Measurements from ENCODE around the gene ITPRIPL2.

ITPRIPL2 gene

DNA sequence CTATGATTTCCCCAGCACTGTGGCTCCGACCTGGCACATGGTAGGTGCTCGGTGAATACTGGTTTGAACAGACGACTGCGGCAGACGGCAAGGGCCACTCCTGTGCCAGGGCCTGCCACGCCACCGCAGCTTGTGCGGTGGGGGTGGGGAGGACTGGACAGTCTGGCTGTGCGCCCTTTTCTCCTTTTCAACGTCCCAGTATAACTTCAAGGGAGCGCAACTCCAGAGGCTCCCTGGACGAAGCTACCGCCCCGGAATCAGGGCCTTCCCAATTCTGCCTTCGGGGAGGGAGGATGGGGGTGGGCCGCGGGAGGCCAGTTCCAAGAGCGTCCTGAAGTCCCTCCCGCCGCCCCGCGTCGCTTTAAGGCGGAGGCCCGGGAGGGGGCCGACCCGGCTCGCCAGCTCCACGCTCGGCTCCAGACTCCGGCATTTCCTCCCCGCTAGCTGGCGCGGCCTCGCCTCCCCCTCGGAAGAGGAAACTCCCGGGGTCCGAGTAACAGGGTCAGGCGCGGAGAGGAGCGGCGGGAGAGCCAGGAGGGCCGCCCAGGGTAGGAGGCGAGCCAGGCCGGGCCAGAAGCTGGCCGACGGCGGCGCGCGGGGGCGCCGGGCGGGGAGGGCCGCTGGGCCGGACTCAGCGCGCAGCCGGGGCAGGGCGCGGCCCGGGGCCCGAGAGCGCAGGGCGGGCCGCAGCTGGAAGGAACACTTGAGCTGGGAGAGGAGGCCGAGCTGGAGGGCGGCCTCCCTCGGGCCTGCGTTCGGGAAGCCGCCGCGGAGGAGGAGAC is at the start of gene ITPRIPL2:
Gene ITPRIPL2 (plus strand): TSS at position 388 of the 782 bp plus-strand sequence. CDS start 498 bp downstream, outside the sequence.
- no peak for DNase-seq (ENCODE audit: low read depth in 3 of 3, low spot score in 1 of 3)

DNA sequence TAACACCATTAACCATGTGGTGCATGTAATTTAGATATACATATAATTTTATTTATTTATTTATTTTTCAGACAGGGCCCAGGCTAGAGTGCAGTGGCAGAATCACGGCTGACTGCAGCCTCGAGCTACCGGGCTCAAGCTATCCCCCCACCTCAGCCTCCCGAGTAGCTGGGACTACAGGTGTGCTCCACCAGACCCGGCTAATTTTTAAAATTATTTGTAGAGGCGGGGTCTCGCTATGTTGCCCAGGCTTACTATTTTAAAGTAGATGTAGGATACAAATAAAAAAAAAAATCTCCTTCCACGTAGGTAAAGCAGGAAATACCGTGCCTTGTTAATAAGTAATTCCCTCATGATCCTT is 46.8 kb upstream of the ITPRIPL2 start:
- no peak for DNase-seq (ENCODE audit: low read depth in 3 of 3, low spot score in 1 of 3)

DNA sequence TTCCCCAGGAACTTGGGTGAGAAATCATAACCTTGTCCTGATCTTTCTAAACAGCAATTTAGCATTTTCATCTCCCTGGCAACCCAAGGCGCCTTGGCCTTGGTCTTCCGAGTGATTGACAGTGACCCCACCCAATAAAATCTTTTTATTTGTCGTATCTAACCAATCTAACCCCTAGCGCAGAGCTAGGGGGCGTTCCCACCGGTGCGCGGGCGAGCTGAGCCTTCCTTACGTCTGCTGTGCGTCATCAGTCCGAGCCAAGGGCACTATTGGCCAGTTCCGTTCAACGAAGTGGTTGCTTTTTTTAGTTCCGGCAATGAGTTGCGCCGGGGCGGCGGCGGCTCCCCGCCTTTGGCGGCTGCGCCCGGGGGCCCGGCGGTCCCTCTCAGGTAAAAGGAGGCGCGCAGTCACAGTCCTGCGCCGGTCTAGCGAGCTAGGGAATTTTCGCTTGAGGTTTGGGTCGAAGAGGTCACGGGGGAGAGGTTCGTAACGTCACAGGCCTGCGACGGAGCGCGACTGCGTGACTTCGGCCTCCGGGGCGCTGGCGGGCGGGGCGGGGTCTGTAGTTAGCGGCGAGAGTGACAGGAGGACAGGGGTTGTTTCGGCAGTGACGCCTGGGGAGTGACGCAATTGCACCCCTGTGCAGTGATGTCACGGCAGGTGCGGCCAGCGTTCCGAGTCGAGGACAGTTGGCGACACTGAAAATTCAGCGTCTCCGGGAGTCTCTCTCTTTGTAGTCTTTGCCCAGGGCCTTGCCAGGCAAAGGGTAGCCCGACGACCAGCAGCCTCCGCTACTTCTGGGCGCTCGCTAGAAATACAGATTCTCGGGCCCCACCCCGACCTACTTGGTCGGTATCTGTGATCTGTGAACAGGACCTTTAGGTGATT is 46.2 kb upstream of the ITPRIPL2 start, which contains the start of gene COQ7:
Gene COQ7 (plus strand): TSS at position 266 of the 888 bp plus-strand sequence. CDS start 51 bp downstream, at position 317.
- peak; percentile 91 to 96 (median 91) for DNase-seq (ENCODE audit: low read depth in 3 of 3, low spot score in 1 of 3)

DNA sequence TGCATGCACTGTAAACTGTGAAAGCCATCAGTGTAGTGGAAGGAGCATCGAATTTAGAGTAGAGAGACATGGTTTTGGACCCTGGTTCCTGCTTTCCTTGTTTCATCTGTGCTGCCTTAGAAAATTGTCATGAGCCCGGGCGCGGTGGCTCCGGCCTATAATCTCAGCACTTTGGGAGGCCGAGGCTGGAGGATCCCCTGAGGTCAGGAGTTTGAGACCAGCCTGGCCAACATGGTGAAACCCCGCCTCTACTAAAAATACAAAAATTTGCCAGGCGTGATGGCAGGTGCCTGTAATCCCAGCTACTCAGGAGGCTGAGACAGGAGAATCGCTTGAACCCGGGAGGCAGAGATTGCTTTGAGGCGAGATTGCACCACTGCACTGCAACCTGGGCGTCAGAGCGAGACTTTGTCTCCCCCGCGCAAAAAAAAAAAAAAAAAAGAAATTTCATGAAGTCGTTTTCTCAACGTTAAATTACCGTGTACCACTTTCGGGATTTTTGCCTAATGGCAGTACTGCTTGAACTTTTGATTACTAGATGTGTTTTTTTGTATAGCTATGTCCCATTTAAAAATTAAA is 45.4 kb upstream of the ITPRIPL2 start:
- DNase-seq (ENCODE audit: low read depth in 3 of 3, low spot score in 1 of 3) = peak in 1 of 3 donors; percentile 1

DNA sequence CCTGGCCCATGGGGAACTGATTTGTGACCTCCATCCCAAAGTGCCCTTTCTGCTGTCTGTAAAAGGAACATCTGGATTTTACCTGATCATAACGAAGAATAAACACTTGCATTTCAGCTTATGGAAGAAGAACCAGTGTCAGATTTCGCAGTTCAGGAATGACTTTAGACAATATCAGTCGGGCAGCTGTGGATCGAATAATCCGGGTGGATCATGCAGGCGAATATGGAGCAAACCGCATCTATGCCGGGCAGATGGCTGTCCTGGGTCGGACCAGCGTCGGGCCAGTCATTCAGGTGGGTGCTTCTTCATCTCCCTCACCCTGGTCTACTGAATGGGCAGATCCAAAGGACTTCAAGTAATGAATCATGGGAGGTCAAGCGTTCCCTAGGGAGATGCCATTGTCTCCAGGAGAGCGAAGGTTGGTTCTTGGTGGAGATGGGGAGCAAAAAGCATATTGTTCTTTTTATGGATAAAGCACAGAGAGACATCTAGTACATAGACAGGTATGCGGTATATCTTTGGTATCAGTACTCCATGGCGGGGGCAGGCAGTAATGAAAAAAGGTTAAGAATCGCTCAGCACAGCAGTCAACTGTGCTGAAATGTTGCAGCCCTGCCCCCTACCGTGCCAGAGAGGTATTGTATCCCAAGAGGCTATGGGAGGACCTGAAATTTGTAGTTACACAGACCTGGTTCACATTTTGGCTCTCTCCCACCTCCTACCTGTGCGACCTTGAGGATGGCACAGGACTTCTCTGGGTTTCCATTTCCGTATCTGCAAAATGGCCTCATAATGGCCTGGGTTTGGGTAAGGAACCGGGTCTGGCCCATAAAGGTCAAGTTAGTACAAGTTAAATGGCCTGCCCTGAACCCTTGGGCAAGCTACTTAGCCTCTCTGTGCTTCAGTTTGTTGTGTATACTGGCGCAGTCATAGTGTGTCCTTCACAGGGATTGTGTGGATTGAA is 41.7 kb upstream of the ITPRIPL2 start:
- peak in 2 of 3 donors; percentile 8 to 37 for DNase-seq (ENCODE audit: low read depth in 3 of 3, low spot score in 1 of 3)

DNA sequence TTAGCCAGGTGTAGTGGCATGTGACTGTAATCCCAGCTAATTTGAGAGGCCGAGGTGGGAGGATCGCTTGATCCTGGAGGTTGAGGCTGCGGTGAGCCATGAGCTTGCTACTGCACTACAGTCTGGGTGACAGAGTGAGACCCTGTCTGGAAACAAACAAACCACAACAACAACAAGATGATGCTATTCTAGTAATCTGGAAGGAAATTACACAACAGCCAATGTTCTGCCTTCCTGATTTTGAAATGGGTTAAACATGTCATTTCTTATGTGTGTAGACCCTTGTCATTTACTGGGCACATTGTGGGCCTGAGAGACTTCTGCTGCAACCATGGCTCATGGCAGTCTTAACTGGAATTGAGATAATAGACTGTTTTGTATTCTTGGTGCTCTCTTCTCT is 40.4 kb upstream of the ITPRIPL2 start:
- DNase-seq (ENCODE audit: low read depth in 3 of 3, low spot score in 1 of 3) = no peak

DNA sequence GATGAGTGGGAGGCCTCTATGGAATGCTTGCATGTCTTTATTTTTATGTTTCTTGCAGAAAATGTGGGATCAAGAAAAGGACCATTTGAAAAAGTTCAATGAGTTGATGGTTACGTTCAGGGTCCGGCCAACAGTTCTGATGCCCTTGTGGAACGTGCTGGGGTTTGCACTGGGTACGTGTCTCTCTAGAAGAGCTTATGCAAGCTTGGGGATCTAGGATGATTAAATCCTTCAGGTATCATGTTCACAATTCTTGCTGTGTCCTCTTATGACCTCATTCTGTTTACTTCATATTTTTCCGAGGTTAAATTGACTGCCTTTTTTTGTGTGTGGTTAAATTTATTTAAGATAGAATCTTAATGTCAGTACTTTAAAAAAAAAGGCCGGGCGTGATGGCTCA is 39.9 kb upstream of the ITPRIPL2 start:
- no peak for DNase-seq (ENCODE audit: low read depth in 3 of 3, low spot score in 1 of 3)

DNA sequence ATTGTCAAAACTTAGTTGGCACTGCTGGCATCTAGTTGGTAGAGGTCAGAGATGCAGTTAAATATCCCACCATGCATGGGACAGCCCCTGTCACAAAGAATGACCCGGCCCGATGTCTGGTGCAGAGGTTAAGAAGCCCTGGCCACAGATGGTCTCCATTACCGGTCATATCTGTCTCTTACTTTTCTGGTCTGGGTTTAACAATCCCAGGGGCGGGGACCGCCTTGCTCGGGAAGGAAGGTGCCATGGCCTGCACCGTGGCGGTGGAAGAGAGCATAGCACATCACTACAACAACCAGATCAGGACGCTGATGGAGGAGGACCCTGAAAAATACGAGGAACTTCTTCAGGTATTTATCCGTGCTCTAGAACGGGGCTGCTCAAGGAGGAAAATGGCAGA is 38.3 kb upstream of the ITPRIPL2 start:
- no peak for DNase-seq (ENCODE audit: low read depth in 3 of 3, low spot score in 1 of 3)

DNA sequence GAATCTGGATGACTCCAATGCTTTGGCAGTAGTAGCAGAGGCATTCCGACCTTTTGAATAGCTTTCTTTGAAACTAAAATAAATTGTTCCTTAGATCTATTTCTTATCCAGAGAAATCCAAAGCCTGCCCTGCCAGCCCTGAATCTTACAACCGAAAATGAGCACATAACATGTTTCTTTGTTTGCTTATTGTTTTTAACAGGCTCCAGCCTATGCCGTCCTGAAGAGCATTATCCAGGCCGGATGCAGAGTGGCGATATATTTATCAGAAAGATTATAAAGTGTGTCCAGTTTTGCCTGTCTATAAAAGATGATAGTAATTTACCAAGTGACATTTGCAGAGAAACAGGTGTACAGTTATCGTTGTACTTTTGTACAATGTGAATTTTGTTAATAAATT is 35.9 kb upstream of the ITPRIPL2 start:
- DNase-seq (ENCODE audit: low read depth in 3 of 3, low spot score in 1 of 3) = no peak

DNA sequence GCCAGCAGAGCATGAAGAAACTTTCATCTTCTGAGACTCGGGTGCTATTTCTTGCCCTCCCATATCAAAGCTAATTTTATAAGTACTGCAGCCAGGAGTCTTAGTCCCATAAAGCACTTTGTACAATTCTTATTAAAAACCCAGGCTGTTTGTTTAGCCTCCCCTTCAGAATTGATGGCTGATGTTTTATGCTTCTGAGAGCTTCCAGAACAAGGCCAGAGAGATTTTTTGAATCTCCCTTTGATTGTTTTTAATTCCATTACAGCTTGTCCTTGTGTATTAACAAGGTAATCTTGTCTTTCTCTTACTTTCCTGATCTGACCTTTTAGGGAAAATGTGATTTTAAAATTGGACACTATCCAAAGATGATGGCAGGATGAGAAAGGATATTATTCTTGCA is 30.1 kb upstream of the ITPRIPL2 start:
- no peak for DNase-seq (ENCODE audit: low read depth in 3 of 3, low spot score in 1 of 3)

DNA sequence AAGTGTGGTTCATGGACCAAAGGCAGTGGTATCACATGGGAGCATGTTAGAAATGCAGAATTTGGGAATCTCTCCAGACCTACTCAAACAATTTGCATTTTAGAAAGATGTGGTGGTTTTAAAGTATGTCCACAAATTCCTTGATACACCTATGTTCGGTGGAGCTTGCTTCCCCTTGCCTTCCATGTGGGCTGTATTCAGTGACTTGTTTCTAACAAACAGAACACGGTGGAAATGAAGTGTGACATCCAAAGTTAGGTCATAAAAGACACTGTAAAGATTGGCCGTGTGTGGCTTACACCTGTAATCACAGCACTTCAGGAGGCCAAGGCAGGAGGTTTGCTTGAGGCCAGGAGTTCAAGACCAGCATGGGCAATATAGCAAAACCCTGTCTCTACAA is 29.6 kb upstream of the ITPRIPL2 start:
- DNase-seq (ENCODE audit: low read depth in 3 of 3, low spot score in 1 of 3) = no peak

DNA sequence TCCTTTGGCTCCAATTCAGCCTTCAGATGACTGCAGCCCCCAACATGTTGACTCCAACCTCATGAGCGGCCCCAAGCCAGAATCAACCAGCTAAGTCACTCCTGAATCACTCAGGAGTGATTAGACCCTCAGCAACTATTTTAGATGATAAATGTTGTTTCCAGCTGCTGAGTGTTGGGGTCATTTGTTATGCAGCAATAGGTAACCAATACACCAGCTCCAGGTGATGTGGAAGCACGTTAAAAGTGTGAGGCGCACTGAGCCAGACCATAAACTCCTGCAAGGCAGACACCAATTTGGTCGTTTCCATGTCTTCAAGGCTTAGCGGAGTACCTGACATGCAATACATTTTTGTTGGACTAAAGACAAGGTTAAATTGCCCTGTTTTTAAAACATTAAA is 28.9 kb upstream of the ITPRIPL2 start:
- DNase-seq (ENCODE audit: low read depth in 3 of 3, low spot score in 1 of 3) = no peak

DNA sequence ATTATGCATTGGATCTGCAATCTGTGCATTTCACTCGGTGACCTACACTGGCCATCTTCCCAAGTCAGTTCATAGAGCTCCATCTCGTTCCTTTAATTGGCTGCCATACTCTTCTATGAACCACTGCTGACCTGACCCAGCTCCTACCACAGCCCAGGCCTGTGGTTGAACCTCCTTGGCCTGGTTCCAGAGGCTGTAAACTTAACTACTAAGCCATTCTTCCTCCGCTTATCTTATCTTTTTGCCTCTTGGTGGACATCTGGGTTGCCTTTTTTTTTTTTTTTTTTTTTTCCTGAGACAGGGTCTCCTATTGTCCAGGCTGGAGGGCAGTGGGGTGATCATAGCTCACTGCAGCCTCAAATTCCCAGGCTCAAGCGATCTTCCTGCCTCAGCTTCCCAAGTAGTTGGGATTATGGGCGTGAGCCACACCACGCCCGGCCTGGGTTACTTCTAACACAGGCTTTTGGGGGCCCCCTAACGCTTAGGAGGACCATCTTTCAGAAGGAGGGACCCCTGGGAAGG is 28.0 kb upstream of the ITPRIPL2 start:
- DNase-seq (ENCODE audit: low read depth in 3 of 3, low spot score in 1 of 3) = no peak

DNA sequence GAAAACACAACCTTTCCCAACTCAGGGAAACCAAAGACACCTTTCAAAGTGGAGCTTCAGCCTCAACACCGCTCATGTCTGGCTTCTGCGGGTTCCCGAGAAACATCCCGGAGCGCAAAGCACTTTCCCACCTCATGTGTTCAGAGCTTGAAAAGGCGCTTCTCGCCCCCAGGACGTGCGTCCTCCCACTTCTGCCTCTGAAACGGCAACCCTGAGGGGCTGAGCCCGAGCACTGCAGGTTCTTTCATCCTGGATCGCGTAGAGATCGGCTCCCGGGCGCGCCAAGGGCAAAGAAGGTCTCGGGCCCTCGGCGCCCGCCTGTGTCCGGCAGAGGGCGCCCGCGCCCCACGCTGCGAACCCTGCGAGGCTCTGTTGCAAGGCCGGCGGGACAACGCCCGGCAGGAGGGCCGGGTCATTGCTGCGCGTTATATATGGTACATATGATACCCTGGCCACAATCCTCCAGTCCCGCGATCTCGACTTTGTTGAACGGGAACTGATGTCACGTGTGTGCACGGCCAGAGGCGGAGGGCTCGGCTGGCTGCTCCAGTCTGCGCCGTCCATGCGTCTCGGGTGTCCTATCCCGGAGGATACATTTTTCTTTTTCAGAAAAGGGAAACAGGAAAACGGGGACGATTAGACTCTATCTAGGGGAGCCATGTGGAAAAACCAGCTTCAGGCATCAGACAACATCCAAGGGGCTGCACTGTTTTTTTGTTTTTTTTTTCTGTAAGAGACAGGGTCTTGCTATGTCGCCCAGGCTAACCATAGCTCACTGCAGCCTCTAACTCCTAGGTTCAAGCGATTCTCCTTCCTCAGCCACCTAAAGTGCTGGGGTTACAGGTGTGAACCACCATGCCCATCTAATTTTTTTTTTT is 27.2 kb upstream of the ITPRIPL2 start:
- DNase-seq (ENCODE audit: low read depth in 3 of 3, low spot score in 1 of 3) = peak; percentile 29 to 71 (median 49)

DNA sequence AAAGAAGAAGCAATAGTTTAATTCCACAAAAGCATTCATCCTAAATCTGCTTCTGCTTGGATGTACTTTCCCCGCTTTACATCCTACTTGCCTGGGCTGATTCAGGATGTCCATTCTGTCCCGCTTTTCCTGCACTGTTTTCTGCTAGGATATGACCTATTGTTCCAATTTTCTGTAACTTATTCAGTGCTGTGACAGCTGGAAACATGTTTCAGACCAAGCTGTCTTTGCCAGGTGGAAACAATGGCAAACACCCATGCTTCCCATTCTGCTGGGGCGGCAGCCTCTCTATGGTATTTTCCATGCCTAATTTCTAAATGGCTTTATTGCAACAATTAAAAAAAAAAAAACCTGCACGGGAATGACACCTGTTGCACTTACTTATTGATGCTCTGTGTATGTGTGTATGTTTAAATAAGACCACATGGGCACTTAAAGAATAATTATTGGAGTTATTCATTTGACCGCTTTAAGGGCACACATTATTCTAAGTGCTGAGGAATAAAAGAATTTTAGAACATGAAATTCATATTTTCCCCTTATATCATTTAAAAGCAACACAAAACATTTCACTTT is 25.3 kb upstream of the ITPRIPL2 start:
- no peak for DNase-seq (ENCODE audit: low read depth in 3 of 3, low spot score in 1 of 3)

DNA sequence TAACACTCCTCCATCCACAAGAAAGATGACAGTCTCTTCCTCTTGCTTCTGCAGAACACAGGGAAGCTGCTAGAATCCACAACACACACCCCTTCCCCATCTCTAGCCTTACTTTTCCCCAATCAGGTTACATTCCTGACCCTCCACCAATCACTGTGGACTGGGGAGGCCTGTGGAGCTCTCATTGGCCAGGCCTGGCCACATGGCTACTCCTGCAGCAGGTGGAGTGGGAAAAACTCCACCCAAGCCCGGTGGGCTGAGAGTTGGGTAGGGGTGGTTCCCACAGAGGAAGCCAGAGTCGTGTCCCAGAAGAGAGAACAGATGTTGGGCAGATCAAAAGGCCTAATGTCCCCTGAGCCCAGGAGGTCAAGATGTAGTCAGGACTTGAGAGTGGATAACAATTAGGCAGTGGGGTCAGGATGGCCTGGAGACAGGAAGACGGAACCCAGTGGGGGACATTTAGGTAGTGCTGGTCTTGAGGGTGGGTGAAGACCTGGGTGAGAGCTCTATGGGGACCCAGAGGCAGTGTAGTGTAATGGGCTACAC is 24.3 kb upstream of the ITPRIPL2 start:
- no peak for DNase-seq (ENCODE audit: low read depth in 3 of 3, low spot score in 1 of 3)

DNA sequence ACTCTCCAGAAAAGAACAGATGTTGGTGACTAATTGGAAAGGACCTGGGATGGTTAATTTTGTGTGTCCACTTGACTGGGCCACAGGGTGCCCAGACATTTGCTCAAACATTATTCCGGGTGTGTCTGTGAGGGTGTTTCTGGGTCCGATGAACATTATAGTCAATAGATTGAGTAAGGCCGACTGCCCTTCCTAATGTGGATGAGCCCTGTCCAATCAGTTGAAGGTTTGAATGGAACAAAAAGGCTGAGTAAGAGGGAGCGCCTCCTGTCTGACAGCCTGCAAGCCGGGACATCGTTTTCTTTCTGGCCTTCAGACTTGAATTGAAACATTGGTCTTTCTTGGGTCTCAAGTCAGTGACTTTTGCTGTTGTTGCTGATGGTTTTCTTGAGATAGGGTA is 22.8 kb upstream of the ITPRIPL2 start:
- DNase-seq (ENCODE audit: low read depth in 3 of 3, low spot score in 1 of 3) = no peak

DNA sequence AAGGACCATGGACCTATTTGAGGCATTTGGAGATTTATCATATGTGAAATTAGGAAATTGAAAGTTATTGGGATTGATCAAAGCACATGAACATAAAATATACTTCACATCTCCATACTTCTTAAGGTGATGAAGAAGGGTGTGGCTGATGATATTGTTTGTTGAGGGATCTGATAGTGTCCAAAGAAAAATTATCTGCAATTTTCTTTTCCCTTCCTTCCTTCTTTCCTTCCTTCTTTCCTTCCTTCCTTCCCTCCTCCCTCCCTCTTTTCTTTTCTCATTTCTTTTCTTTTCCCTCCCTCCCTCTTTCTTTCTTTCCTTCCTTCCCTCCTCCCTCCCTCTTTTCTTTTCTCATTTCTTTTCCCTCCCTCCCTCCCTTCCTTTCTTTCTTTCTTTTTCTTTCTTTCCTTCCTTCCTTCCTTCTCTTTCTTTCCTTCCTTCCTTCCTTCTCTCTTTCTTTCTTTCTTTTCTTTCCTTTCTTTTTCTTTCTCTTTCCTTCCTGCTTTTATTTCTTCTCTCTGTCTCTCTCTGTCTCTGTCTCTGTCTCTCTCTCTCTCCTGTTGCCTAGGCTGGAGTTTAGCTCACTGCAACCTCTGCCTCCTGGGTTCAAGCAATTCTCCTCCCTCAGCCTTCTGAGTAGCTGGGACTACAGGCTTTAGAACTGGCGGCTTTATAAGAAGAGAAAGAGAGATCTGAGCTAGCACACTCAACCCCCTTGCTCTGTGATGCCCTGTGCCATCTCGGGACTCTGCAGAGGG is 20.9 kb upstream of the ITPRIPL2 start:
- no peak for DNase-seq (ENCODE audit: low read depth in 3 of 3, low spot score in 1 of 3)

Data from stimulated activated CD4-positive, alpha-beta T cell treated with anti-CD3 and anti-CD28 coated beads, TNF-alpha, amount 100 ng/mL, for 1 hour (primary cell).